ENCODE data around the gene EMX1. TPM values are rescaled to one million over a fixed set of nuclear protein-coding genes. Genes with fewer than 3 reads are reported as not detected.

The EMX1 gene
- total RNA-seq, 1 experiment from 2014 or later, result 0.72 TPM

GRCh38 chr2:72935611-72935957 is 18.3 kb downstream of the EMX1 start:
- Mint-ChIP-seq H3K27ac (no peak overlapping the region), H3K4me3 (no peak overlapping the region), H3K36me3 (ENCODE audit: insufficient read depth in 1 of 3, low read depth in 3 of 3) (peaks cover 5 to 7% (median 6%) of the 10 kb centered on the region in 3 experiments; a peak in 6 of 7 replicates), H3K27me3 (ENCODE audit: low read depth) (peaks cover 42% of the 10 kb centered on the region), H3K4me1 (peaks cover 31 to 46% of the 10 kb centered on the region in 2 experiments), H3K9me3 (no peaks in the 10 kb centered on the region)
- Histone ChIP-seq H3K4me2 (ENCODE audit: insufficient read depth, insufficient read length, low read length) (no peak overlapping the region), H3K9me3 (ENCODE audit: control insufficient read depth, low read depth, low read length) (no peaks in the 10 kb centered on the region), H2BK12ac (ENCODE audit: insufficient read length, low read depth, low read length) (no peak overlapping the region), H4K20me1 (ENCODE audit: control insufficient read depth, insufficient read depth, insufficient read length) (no peaks in the 10 kb centered on the region), H2AK5ac (ENCODE audit: insufficient read length, low read length) (no peak overlapping the region), H2BK5ac (ENCODE audit: insufficient read length, low read length) (no peak overlapping the region), H3K23me2 (ENCODE audit: insufficient read length, low read depth, low read length, poor library complexity, severe bottlenecking) (no peaks in the 10 kb centered on the region), H3K18ac (ENCODE audit: insufficient read length, low read depth, low read length) (no peak overlapping the region), H3K23ac (ENCODE audit: insufficient read length, low read depth, low read length) (no peak overlapping the region), H3K14ac (ENCODE audit: insufficient read depth, low read length) (no peak overlapping the region), H3K27ac (ENCODE audit: insufficient read length, low read depth, low read length) (no peak overlapping the region), H3K9ac (ENCODE audit: extremely low read depth, insufficient read length, low read length) (no peak overlapping the region), H2BK120ac (ENCODE audit: low read depth, low read length, poor library complexity, severe bottlenecking) (no peak overlapping the region), H3K27me3 (ENCODE audit: insufficient read depth, low read length) (no peaks in the 10 kb centered on the region; the same call in 1 of the 2 replicates), H3K4ac (ENCODE audit: low read depth, low read length) (no peak overlapping the region), H3K4me1 (ENCODE audit: insufficient read depth, low read length) (peaks cover 3% of the 10 kb centered on the region; the same call in 1 of the 2 replicates), H2BK20ac (ENCODE audit: low read depth, low read length, poor library complexity, severe bottlenecking) (no peak overlapping the region), H4K8ac (replicated peaks; ENCODE audit: insufficient read length, low read depth, low read length) (no peak overlapping the region), H3K56ac (ENCODE audit: insufficient read length, low read depth, low read length) (no peak overlapping the region), H2AFZ (ENCODE audit: low read length) (no peak overlapping the region), H4K91ac (ENCODE audit: insufficient read length, low read depth, low read length) (no peak overlapping the region), H3K79me2 (ENCODE audit: insufficient read depth, low read length) (no peaks in the 10 kb centered on the region), H3T11ph (ENCODE audit: low read length) (no peak overlapping the region), H2BK15ac (ENCODE audit: low read depth, low read length) (no peak overlapping the region), H4K5ac (ENCODE audit: insufficient read length, low read depth, low read length) (no peak overlapping the region), H3K79me1 (ENCODE audit: insufficient read depth, low read depth, low read length, poor library complexity, severe bottlenecking) (no peaks in the 10 kb centered on the region)
- no peak for DNase-seq
- no CpG with 5 or more reads among the region's 2 CpGs for WGBS (ENCODE audit: extremely low coverage, insufficient read length, low lambda C conversion rate)
- TF ChIP-seq CTCF (conservative IDR thresholded peaks at IDR 0.05), result no peak
